ENCODE results near the gene ILK.

The ILK gene

GRCh38 chr11:6603287-6604080 lies at the start of gene ILK, which contains the start of gene RRP8:
Gene ILK, plus strand, starts transcription at chr11:6603774. Its CDS starts 498 bp downstream, at chr11:6604272.
Gene RRP8, minus strand, starts transcription at chr11:6603616. Its CDS starts 114 bp downstream, at chr11:6603502.
- peak; percentile 79 for DNase-seq (ENCODE audit: low read depth)

- no peak for DNase-seq (ENCODE audit: low read depth)
Measured at GRCh38 chr11:6554828-6555706, 48.5 kb upstream of the ILK start.

GRCh38 chr11:6556139-6556949 lies 47.2 kb upstream of the ILK start:
- no peak for DNase-seq (ENCODE audit: low read depth)

- no peak for DNase-seq (ENCODE audit: low read depth)
Measured at GRCh38 chr11:6557063-6557462, 46.5 kb upstream of the ILK start.

GRCh38 chr11:6557761-6558674 lies 45.6 kb upstream of the ILK start:
- no peak for DNase-seq (ENCODE audit: low read depth)

GRCh38 chr11:6559369-6559768 lies 44.2 kb upstream of the ILK start:
- no peak for DNase-seq (ENCODE audit: low read depth)

GRCh38 chr11:6561288-6561687 lies 42.3 kb upstream of the ILK start:
- no peak for DNase-seq (ENCODE audit: low read depth)

GRCh38 chr11:6563121-6563619 lies 40.4 kb upstream of the ILK start:
- DNase-seq (ENCODE audit: low read depth), result no peak

- DNase-seq (ENCODE audit: low read depth), result no peak
Measured at GRCh38 chr11:6563667-6564066, 39.9 kb upstream of the ILK start.

GRCh38 chr11:6565325-6565724 lies 38.2 kb upstream of the ILK start:
- DNase-seq (ENCODE audit: low read depth), result no peak

GRCh38 chr11:6565988-6566703 lies 37.4 kb upstream of the ILK start:
- DNase-seq (ENCODE audit: low read depth), result no peak

GRCh38 chr11:6566704-6567370 lies 36.7 kb upstream of the ILK start:
- DNase-seq (ENCODE audit: low read depth), result no peak

- DNase-seq (ENCODE audit: low read depth), result no peak
Measured at GRCh38 chr11:6567371-6567745, 36.2 kb upstream of the ILK start.

GRCh38 chr11:6568191-6568918 lies 35.2 kb upstream of the ILK start:
- no peak for DNase-seq (ENCODE audit: low read depth)

- no peak for DNase-seq (ENCODE audit: low read depth)
Measured at GRCh38 chr11:6569706-6570105, 33.9 kb upstream of the ILK start.

GRCh38 chr11:6570691-6571427 lies 32.7 kb upstream of the ILK start:
- no peak for DNase-seq (ENCODE audit: low read depth)

GRCh38 chr11:6571434-6572008 lies 32.1 kb upstream of the ILK start:
- DNase-seq (ENCODE audit: low read depth), result no peak

GRCh38 chr11:6572215-6572614 lies 31.4 kb upstream of the ILK start:
- DNase-seq (ENCODE audit: low read depth), result no peak
